KMS-11 (cell line): ENCODE data around the gene ACSL6.

Experiments used
- H2AFZ ChIP-seq: fragments of 200-600 bp; sonication (generic); 2 replicates; pipeline ENCODE4 v1.6.1; 2016; ENCODE audit warnings: antibody characterized with exemption, mixed run types, low read depth
- H3K27ac ChIP-seq: fragments of 200-600 bp; sonication (generic); 2 replicates; pipeline ENCODE4 v1.6.1; 2016; ENCODE audit warnings: mild to moderate bottlenecking, mixed run types
- H3K27me3 ChIP-seq: fragments of 200-600 bp; sonication (generic); 2 replicates; pipeline ENCODE4 v1.6.1; 2017; ENCODE audit warnings: mild to moderate bottlenecking, low read depth, mixed run types, moderate library complexity; ENCODE audit not compliant: insufficient read depth
- H3K36me3 ChIP-seq: fragments of 200-600 bp; sonication (generic); 2 replicates; pipeline ENCODE4 v1.6.1; 2017; ENCODE audit warnings: mild to moderate bottlenecking, mixed run types; ENCODE audit not compliant: insufficient read depth
- H3K4me1 ChIP-seq: fragments of 200-600 bp; sonication (generic); 2 replicates; pipeline ENCODE4 v1.6.1; 2016; ENCODE audit warnings: mild to moderate bottlenecking, low read depth, mixed run types; ENCODE audit not compliant: poor library complexity, severe bottlenecking
- H3K4me2 ChIP-seq: fragments of 200-600 bp; sonication (generic); 2 replicates; pipeline ENCODE4 v1.7.0; 2016; ENCODE audit warnings: mild to moderate bottlenecking, mixed run types
- H3K4me3 ChIP-seq: fragments of 200-600 bp; sonication (generic); IDR thresholded peaks from 2 replicates; pipeline ENCODE4 v1.6.1; 2017; ENCODE audit warnings: low read depth, low read length, mixed read lengths; ENCODE audit not compliant: insufficient read depth
- H3K79me2 ChIP-seq: fragments of 200-600 bp; sonication (generic); 2 replicates; pipeline ENCODE4 v1.6.1; 2016; ENCODE audit warnings: low read depth, mixed run types; ENCODE audit not compliant: insufficient read depth
- H3K9ac ChIP-seq: fragments of 200-600 bp; sonication (generic); 2 replicates; pipeline ENCODE4 v1.6.1; 2016; ENCODE audit warnings: mild to moderate bottlenecking, mixed run types
- H4K20me1 ChIP-seq: fragments of 200-600 bp; sonication (generic); 2 replicates; pipeline ENCODE4 v1.6.1; 2016; ENCODE audit warnings: mild to moderate bottlenecking, mixed run types; ENCODE audit not compliant: insufficient read depth
- CTCF ChIP-seq: fragments of 200-600 bp; sonication (generic); conservative IDR thresholded peaks from 2 replicates; pipeline ENCODE4 v1.6.1; 2017; ENCODE audit warnings: low read depth, mild to moderate bottlenecking, antibody characterized with exemption, low read length, moderate library complexity, mixed read lengths

ACSL6 gene

GRCh38 chr5:132059043-132059695 is 47.7 kb upstream of the ACSL6 start:
- H3K79me2 ChIP-seq: no peaks in the 10 kb centered on the region
- no peak overlapping the region for H3K27ac ChIP-seq
- no peak overlapping the region for H3K4me2 ChIP-seq
- H4K20me1 ChIP-seq: no peaks in the 10 kb centered on the region
- H3K4me1 ChIP-seq: peaks cover 3% of the 10 kb centered on the region
- H3K27me3 ChIP-seq: no peaks in the 10 kb centered on the region
- no peak overlapping the region for H2AFZ ChIP-seq
- H3K9ac ChIP-seq: no peak overlapping the region
- TF ChIP-seq CTCF: no peak
- H3K36me3 ChIP-seq: no peaks in the 10 kb centered on the region
- H3K4me3 ChIP-seq: no peak overlapping the region

GRCh38 chr5:132058646-132059042 is 47.2 kb upstream of the ACSL6 start:
- H3K27ac ChIP-seq: no peak overlapping the region
- H3K4me2 ChIP-seq: no peak overlapping the region
- TF ChIP-seq CTCF: no peak
- no peaks in the 10 kb centered on the region for H3K79me2 ChIP-seq
- no peak overlapping the region for H2AFZ ChIP-seq
- peaks cover 3% of the 10 kb centered on the region for H3K4me1 ChIP-seq
- no peaks in the 10 kb centered on the region for H3K36me3 ChIP-seq
- no peaks in the 10 kb centered on the region for H3K27me3 ChIP-seq
- H3K4me3 ChIP-seq: no peak overlapping the region
- H3K9ac ChIP-seq: no peak overlapping the region
- no peaks in the 10 kb centered on the region for H4K20me1 ChIP-seq

GRCh38 chr5:132057498-132058255 is 46.2 kb upstream of the ACSL6 start:
- Histone ChIP-seq H2AFZ (no peak overlapping the region), H3K36me3 (no peaks in the 10 kb centered on the region), H3K79me2 (no peaks in the 10 kb centered on the region), H3K4me3 (no peak overlapping the region), H3K9ac (no peak overlapping the region), H3K4me2 (no peak overlapping the region), H3K27ac (no peak overlapping the region), H3K27me3 (no peaks in the 10 kb centered on the region), H4K20me1 (no peaks in the 10 kb centered on the region), H3K4me1 (no peaks in the 10 kb centered on the region)
- TF ChIP-seq CTCF: no peak

- Histone ChIP-seq H3K9ac (no peak overlapping the region), H2AFZ (no peak overlapping the region), H3K79me2 (no peaks in the 10 kb centered on the region), H3K4me2 (no peak overlapping the region), H3K27me3 (no peaks in the 10 kb centered on the region), H4K20me1 (no peaks in the 10 kb centered on the region), H3K4me1 (no peaks in the 10 kb centered on the region), H3K4me3 (no peak overlapping the region), H3K36me3 (no peaks in the 10 kb centered on the region), H3K27ac (no peak overlapping the region)
- no peak for TF ChIP-seq CTCF
Measured at GRCh38 chr5:132056610-132057497, 45.4 kb upstream of the ACSL6 start.
